Stimulated activated CD4-positive, alpha-beta T cell treated with anti-CD3 and anti-CD28 coated beads, Interleukin-2, amount 100 ng/mL, for 24 hours (primary cell): ENCODE measurements around the gene KCTD14.
"Not testable (repeated sequence)": the region's sequence is repeated elsewhere in the genome, so short reads cannot be mapped to it uniquely, and the experiment has no call there.

Experiments used
- DNase-seq, 2 donors: peaks; one replicate each; pipeline ENCODE4 v3.0.0-alpha.2; 2020

Gene KCTD14

GRCh38 chr11:78045851-78046485, 22.9 kb upstream of the KCTD14 start:
- DNase-seq = peak; percentile 81 to 85

- no peak for DNase-seq
Measured at GRCh38 chr11:78044706-78045105, 21.6 kb upstream of the KCTD14 start.

DNA sequence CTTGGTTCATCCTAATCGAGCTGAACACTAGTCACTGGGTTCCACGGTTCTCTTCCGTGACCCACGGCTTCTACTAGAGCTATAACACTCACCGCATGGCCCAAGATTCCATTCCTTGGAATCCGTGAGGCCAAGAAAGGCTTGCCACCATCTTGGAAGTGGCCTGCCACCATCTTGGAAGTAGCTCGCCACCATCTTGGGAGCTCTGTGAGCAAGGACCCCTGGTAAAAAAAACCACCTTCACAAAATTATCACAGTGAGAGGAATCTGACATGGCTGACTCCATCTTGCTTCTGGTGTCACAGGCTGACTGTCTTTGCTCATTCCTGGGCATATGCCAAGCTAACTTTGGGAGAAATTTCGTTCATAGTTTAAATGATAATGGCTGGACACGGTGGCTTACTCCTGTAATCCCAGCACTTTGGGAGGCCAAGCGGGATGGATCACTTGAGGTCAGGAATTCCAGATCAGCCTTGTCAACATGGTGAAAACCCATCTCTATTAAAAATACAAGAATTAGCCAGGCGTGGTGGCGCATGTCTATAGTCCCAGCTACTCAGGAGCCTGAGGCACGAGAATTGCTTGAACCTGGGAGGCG, 18.9 kb upstream of the KCTD14 start:
- no peak for DNase-seq

DNA sequence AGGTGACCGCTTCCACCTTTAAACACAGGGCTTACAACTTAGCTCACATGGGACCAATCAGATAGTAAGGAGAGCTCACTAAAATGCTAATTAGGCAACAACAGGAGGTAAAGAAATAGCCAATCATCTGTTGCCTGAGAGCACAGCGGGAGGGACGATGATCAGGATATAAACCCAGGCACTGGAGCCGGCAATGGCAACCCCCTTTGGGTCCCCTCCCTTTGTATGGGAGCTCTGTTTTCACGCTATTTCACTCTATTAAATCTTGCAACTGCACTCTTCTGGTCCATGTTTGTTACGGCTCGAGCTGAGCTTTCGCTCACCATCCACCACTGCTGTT, 18.3 kb upstream of the KCTD14 start:
- not testable (repeated sequence) for DNase-seq

DNA sequence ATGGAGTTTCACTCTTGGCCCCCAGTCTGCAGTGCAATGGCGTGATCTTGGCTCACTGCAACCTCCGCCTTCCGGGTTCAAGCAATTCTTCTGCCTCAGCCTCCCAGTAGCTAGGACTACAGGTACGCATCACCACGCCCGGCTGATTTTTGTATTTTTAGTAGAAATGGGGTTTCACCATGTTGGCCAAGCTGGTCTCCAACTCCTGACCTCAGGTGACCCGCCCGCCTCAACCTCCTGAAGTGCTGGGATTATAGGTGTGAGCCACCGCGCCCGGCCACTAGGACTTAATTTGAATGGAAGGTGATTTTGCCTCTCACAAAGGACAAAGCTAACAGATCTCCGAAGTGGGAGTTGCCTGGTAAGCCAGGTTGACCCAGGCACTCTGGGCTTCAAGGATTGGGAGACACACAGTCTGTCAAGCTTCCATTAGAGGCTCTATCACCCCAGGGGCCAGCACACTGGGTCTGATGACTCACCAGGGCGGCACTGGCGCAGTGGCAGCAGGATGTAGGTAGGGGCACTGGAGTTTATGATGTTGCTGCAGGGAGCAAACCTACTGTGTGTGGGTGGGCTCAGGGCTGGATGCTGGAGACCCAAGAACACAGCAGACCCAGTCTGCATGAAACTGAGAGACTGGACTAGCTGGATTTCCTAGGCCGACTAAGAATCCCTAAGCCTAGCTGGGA, 17.8 kb upstream of the KCTD14 start:
- DNase-seq = peak in 1 of 2 donors; percentile 18

DNA sequence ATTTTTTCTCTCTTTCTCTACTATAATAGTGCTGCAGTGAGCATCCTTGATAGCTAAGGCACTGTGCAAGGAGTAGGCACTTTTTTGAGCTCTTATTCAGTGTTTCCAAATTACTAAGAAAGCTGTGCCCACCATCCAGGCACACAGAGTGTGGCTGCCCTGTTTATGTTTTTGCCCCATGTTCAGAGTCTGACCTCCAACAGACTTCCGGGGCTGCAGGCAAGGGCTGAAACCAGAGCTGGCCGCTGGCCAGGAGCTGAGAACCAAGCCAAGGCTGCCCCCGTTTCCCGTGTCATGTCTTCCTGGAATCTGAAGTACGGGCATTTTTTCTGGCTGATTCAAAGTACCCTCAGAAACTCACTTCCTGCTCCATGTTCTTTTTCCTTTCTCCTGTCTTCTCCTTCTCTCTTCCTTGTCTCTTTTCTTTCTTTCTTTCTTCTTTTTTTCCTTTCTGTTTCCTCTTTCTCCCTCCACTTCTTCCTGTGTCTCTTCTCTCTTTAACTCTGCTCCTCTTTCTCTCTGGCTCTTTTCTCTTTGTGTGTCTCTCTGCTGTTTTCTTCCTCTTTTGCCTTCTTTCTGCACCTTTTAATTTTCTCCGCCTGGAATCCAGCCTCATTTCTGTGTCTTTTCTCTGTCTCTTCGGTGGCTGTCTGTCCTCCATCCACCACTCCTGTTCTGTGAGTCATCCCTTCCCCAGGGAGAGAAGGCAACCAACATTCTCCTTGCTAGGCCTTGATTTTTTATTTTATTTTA, 17.0 kb upstream of the KCTD14 start:
- peak in 1 of 2 donors; percentile 36 for DNase-seq

- no peak for DNase-seq
Measured at GRCh38 chr11:78039391-78039918, 16.4 kb upstream of the KCTD14 start.

GRCh38 chr11:78038697-78039313, 15.7 kb upstream of the KCTD14 start:
- no peak for DNase-seq

- no peak for DNase-seq
Measured at GRCh38 chr11:78037825-78038620, 14.9 kb upstream of the KCTD14 start.

DNA sequence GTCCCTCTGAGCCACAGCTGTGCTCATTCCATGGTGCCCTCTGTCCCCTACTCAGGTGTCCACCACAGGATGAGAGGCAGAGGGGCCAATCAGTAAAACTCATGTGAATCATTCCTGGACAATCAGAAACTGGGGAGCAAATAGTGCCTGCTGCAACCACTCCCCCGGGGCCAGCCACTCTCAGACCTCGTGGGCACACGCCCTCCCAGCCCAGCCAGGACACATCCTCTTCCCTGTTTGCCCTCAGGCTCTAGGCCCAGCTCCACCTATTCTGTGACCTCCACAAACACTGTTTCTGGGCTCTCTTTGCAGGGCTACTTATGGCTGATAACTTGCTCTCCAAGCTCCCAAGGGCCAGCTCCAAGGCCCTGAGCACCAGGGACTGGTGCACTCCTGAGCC, 14.0 kb upstream of the KCTD14 start:
- no peak for DNase-seq

DNA sequence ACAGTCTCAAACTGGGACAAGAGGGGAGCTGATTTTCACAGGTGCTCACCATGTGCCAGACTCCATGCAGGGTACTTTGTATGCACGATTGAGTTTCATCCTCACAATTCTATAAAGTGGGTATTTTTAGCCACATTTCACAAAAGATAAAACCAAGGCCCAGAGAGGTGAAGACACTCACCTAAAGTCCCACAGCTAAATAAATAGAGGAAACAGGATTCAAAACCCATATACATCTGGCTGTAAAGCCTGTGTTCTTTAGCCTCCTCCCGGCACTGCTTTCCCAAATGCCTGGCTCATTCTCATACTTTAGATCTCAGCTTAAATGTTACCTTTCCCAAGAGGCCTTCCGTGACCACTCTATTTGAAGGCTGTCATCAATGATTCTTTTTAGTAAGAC, 13.2 kb upstream of the KCTD14 start:
- no peak for DNase-seq

DNA sequence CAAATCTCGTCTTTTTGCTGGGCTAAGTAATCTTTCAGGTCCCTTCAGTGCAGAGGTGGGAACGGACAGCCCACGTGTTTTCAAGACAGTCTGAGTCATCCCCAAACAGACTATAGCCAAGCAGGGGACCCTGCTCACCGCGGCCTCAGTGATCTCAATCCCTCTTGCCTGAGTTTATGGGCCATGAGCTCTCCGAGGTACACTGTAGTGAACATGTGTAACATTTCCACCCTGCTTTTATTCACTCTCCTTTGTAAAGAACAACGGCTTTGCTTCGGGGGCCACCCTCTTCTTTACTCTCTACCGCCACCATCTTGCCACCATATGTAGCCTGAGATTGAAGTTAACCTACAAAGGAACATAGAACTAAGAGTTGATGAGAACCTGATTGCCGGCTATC, 11.5 kb upstream of the KCTD14 start:
- DNase-seq = no peak

DNA sequence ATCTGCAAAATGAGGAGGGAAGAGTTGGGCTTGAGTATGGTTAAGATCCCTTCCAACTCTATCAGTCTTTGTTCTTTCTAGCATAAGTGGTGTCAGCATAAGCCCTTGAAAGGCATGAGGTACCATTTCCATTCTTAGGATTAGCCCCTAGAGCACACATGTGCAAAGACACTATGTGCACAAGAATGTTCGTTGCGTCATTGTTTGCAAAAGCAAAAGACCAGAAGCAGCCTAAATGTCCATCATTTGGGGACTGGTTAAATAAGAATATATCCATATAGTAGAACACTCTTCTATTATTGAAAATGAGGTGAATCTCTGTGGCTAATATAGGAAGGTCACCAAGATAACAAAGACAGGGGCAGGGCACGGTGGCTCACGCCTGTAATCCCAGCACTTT, 10.0 kb upstream of the KCTD14 start:
- no peak for DNase-seq

DNA sequence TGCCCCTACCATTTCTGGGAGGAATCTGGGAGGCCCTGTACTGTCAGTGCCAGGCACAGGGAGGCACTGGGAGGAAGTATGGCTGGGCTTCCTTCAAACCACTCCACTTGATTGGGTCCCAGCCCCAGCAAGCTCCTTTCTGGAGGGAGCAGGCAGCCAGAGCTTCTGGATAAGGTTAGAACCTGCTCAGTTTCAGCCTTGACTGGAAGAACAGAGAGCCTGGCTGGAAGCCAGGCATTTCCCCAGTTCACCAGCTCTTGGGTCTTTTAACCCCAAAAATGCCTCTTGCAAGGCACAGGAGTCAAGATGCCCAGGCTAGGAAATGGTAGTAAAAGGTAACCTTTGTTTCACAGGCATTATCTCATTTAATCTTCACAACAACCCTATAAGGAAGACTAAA, 9.0 kb upstream of the KCTD14 start:
- DNase-seq = no peak

GRCh38 chr11:78031629-78032028, 8.6 kb upstream of the KCTD14 start:
- DNase-seq = no peak

DNA sequence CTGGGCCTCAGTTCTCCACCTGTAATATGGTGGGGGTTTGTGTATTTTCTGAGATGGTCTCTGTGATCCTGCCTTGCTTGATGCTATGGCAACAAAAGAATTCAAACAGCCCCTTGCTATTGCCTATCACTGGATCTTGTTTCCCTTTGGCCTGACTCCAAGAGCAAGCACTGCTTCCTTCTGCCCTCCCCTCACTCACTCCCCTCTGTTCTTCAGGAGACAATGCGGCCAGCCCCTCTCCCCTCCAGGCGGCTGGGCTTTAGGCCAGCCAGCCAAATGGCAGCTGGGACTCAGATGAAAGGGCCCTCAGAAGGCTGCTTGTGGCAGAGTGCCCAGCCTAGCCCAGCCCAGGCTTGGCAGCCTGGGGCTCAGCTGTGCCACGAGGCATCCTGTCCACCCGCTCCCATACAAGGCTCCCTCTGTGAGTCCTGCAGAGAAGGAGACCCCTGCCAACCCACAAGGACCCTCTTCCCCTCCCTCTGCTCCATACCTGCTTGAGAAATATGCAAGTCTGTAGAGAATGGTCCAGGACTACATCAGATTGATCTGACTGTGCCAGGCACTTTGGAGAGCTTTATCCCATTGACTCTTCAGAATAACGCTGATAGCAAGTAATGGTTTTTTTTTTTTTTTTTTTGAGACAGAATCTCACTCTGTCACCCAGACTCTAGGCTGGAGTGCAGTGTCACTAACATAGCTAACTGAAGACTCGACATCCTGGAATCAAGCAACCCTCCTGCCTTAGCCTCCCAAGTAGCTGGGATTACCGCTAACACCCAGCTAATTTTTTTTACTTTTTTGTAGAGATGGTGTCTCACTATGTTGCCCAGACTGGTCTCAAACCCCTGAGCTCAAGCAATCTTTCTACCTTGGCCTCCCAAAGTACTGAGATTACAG, 7.6 kb upstream of the KCTD14 start:
- no peak for DNase-seq

- DNase-seq = not testable (repeated sequence)
Measured at GRCh38 chr11:78028423-78028822, 5.3 kb upstream of the KCTD14 start.

DNA sequence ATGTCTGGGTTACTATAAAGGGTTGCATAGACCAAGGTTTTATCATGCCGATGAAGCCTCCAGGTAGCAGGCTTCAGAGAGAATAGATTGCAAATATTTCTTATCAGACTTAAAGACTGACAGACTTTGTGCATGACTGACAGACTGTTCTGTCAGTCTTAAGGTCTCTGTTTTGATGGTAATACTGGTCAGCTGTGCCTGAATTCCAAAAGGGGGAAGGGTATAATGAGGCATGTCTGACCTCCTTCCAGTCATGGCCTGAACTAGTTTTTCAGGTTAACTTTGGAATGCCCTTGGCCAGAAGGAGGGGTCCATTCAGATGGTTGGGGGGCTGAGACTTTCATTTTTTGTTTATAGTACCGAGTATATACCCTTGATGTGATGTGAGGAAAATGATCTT, 4.7 kb upstream of the KCTD14 start:
- no peak for DNase-seq

GRCh38 chr11:78025378-78025777, 2.3 kb upstream of the KCTD14 start:
- DNase-seq = no peak

GRCh38 chr11:78023426-78023825, 350 bp upstream of the KCTD14 start:
- no peak for DNase-seq

DNA sequence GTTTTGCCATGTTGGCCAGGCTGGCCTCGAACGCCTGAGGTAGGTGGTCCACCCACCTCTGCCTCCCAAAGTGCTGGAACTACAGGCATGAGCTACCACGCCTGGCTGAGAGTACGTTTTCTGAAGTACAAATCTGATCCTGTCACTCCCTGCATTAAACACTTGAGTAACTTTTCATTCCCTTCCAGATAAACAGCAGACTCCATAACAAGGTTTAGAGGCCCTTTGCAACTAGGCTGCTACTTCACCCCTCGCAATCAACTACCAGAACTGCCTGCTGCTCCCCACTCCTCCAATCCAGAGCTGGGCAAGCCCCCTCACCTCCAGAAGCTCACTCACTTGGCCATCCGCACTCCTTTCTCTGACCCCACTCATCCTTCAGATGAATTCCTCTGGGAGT, 1.5 kb downstream of the KCTD14 start:
- DNase-seq = no peak
